Endodermal cell (in vitro differentiated cells): ENCODE measurements around the gene C1orf35. TPM values are rescaled to one million over a fixed set of nuclear protein-coding genes. Genes with fewer than 3 reads are reported as not detected.

ENCODE experiments used
- DNase-seq: peaks from one replicate; pipeline ENCODE4 v3.0.0-alpha.2; 2017
- H3K27ac ChIP-seq: 2 replicates; pipeline ENCODE4 v1.5.1; 2013; ENCODE audit warnings: mild to moderate bottlenecking, low read depth, low read length, moderate library complexity
- H3K27me3 ChIP-seq: 2 replicates; pipeline ENCODE4 v1.6.1; 2013; ENCODE audit warnings: mild to moderate bottlenecking, low read length, moderate library complexity; ENCODE audit not compliant: insufficient read depth, control insufficient read depth, poor library complexity, severe bottlenecking
- H3K36me3 ChIP-seq: 2 replicates; pipeline ENCODE4 v1.7.0; 2013; ENCODE audit warnings: mild to moderate bottlenecking, low read length, moderate library complexity; ENCODE audit not compliant: control insufficient read depth, insufficient read depth
- H3K4me1 ChIP-seq: one replicate; pipeline ENCODE4 v1.7.0; 2013; ENCODE audit warnings: low read length; ENCODE audit not compliant: control insufficient read depth, insufficient read depth
- H3K4me3 ChIP-seq: 2 replicates; pipeline ENCODE4 v1.5.1; 2013; ENCODE audit warnings: mild to moderate bottlenecking, low read length, moderate library complexity
- H3K9ac ChIP-seq: 2 replicates; pipeline ENCODE4 v1.6.1; 2013; ENCODE audit warnings: mild to moderate bottlenecking, low read length, moderate library complexity; ENCODE audit not compliant: poor library complexity, severe bottlenecking; ENCODE audit errors: extremely low read depth
- H3K9me3 ChIP-seq: 2 replicates; pipeline ENCODE4 v1.6.1; 2013; ENCODE audit warnings: mild to moderate bottlenecking, low read length, moderate library complexity; ENCODE audit not compliant: control insufficient read depth
- H3K27ac Mint-ChIP-seq: 2 replicates; pipeline ENCODE4 v1.8.0; 2020; ENCODE audit warnings: mixed read lengths
- H3K27me3 Mint-ChIP-seq: 2 replicates; pipeline ENCODE4 v1.8.0; 2021; ENCODE audit warnings: mild to moderate bottlenecking, mixed read lengths; ENCODE audit not compliant: insufficient read depth
- H3K36me3 Mint-ChIP-seq: 2 replicates; pipeline ENCODE4 v1.8.0; 2020; ENCODE audit warnings: low read depth, mixed read lengths
- H3K4me1 Mint-ChIP-seq: 2 replicates; pipeline ENCODE4 v1.8.0; 2020; ENCODE audit warnings: mixed read lengths
- H3K4me3 Mint-ChIP-seq: 2 replicates; pipeline ENCODE4 v1.8.0; 2020; ENCODE audit warnings: mild to moderate bottlenecking, moderate library complexity, mixed read lengths
- H3K9me3 Mint-ChIP-seq: 2 replicates; pipeline ENCODE4 v1.8.0; 2020; ENCODE audit warnings: mild to moderate bottlenecking, mixed read lengths
- WGBS, 2 experiments: methylation state at CpG; one replicate each; pipeline versions ENCODE4 v1.1.5 to v1.1.7; 2013; ENCODE audit warnings: missing lambda C conversion rate in 2 of 2, mixed read lengths in 1 of 2; ENCODE audit not compliant: insufficient coverage in 1 of 2, insufficient read length in 1 of 2; 5-methylcytosine and 5-hydroxymethylcytosine counted together
- total RNA-seq, 2 donors: library from RNA; stranded (reverse); fragmentation: NEBNext Ultra II Directional in 1 of 2; extraction: Animal tissue kit (Norgen Biotek cat#: 25700) in 1 of 2; gene quantifications; 2 replicates in 1 of 2; 3 replicates in 1 of 2; pipeline ENCODE4 v1.2.1, GENCODE V29; 2021
- TF ChIP-seq, protein P1 (sequence below): fragments of 200-600 bp; sonication (generic); conservative IDR thresholded peaks from 2 replicates; pipeline ENCODE4 v1.5.0; 2021; ENCODE audit warnings: antibody characterized with exemption, mild to moderate bottlenecking

Gene C1orf35
- total RNA-seq, 2 donors from 2014 or later: 31.6 to 34.0 TPM

DNA sequence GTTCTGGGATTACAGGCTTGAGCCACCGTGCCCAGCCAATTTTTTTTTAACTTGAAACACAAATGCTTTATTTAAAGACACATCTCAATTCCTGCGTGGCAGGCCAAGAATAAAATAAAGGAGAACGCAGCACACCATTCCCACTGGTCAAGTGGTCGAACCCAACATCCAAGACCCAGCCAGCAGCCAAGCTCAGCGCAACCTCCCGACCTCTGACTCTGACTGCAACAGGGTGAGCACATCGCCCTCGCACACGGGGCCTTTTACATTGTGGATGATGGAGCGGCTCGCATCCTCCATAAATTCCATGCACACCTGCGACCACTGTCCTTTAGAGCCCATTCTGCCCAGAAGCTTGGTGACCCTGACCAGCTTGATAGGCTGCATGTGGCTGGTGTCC, 31.5 kb upstream of the C1orf35 start:
- H3K9ac ChIP-seq: no peak overlapping the region
- peaks cover 73% of the 10 kb centered on the region for H3K27me3 Mint-ChIP-seq
- TF ChIP-seq, protein P1, sequence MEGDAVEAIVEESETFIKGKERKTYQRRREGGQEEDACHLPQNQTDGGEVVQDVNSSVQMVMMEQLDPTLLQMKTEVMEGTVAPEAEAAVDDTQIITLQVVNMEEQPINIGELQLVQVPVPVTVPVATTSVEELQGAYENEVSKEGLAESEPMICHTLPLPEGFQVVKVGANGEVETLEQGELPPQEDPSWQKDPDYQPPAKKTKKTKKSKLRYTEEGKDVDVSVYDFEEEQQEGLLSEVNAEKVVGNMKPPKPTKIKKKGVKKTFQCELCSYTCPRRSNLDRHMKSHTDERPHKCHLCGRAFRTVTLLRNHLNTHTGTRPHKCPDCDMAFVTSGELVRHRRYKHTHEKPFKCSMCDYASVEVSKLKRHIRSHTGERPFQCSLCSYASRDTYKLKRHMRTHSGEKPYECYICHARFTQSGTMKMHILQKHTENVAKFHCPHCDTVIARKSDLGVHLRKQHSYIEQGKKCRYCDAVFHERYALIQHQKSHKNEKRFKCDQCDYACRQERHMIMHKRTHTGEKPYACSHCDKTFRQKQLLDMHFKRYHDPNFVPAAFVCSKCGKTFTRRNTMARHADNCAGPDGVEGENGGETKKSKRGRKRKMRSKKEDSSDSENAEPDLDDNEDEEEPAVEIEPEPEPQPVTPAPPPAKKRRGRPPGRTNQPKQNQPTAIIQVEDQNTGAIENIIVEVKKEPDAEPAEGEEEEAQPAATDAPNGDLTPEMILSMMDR: no peak
- H3K27me3 ChIP-seq: peaks cover 61% of the 10 kb centered on the region
- H3K4me1 Mint-ChIP-seq: peaks cover 9% of the 10 kb centered on the region
- H3K4me3 Mint-ChIP-seq: no peak overlapping the region
- no peak for DNase-seq
- H3K27ac Mint-ChIP-seq: no peak overlapping the region
- no peaks in the 10 kb centered on the region for H3K36me3 Mint-ChIP-seq
- WGBS, 2 experiments: 88 to 90% methylated on average over 9 to 12 of the region's 12 CpGs
- H3K4me3 ChIP-seq: no peak overlapping the region
- no peaks in the 10 kb centered on the region for H3K9me3 Mint-ChIP-seq
- H3K9me3 ChIP-seq: no peaks in the 10 kb centered on the region
- H3K4me1 ChIP-seq: no peaks in the 10 kb centered on the region
- no peak overlapping the region for H3K27ac ChIP-seq
- no peaks in the 10 kb centered on the region for H3K36me3 ChIP-seq

DNA sequence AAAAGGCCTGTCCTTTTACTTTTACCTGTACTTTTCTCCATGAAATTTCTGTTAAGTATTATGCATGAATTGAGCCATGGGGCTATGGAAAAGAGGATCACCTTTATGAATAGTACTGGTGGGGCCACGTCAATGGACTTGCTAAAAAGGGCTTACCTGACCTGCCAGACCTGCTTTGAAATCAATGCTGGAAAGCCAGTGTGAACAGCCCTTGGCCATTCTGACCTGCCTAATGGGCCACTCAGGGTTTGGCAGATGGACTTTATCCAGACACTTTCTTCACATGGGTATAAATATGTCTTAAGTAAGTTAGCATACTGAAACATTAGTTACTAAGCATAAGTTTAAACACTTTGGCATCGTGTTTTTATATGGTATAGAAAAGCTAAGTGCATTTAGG, 28.6 kb upstream of the C1orf35 start:
- TF ChIP-seq, protein P1: no peak
- Mint-ChIP-seq H3K36me3 (no peaks in the 10 kb centered on the region), H3K9me3 (no peaks in the 10 kb centered on the region), H3K4me3 (peak overlapping the region; percentile 70), H3K27ac (no peak overlapping the region), H3K27me3 (peaks cover 67% of the 10 kb centered on the region), H3K4me1 (peaks cover 21% of the 10 kb centered on the region)
- Histone ChIP-seq H3K27me3 (peaks cover 40% of the 10 kb centered on the region), H3K9me3 (no peaks in the 10 kb centered on the region), H3K4me1 (peaks cover 2% of the 10 kb centered on the region), H3K27ac (no peak overlapping the region), H3K9ac (no peak overlapping the region), H3K36me3 (no peaks in the 10 kb centered on the region), H3K4me3 (peak overlapping the region; percentile 70)
- WGBS, 2 experiments: 73 to 84% methylated on average over 1 to 2 of the region's 2 CpGs
- no peak for DNase-seq

DNA sequence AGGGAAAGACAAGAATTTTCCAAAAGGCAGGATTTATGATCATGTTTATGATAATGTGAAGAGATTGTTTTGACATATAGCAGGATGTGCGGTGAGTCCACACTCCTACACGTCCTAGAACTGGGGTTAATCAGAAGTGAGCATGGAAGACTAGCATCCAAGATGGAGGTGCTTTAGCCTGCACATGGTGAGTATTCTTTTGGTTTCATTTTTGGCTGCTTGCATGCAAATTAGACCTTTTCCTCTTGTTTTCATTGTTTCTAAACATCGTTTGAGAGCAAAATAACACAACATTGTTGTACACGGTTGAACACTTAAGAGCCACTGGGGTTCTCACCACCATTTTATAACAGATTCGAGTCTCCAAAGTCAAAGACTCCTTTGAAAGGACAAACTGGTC, 22.1 kb upstream of the C1orf35 start:
- DNase-seq: no peak
- peaks cover 26% of the 10 kb centered on the region for H3K9me3 ChIP-seq
- TF ChIP-seq, protein P1: no peak
- peaks cover 26% of the 10 kb centered on the region for H3K4me1 ChIP-seq
- peaks cover 15% of the 10 kb centered on the region for H3K9me3 Mint-ChIP-seq
- H3K9ac ChIP-seq: no peak overlapping the region
- no peaks in the 10 kb centered on the region for H3K36me3 ChIP-seq
- no peaks in the 10 kb centered on the region for H3K36me3 Mint-ChIP-seq
- H3K27me3 ChIP-seq: no peaks in the 10 kb centered on the region
- no peak overlapping the region for H3K27ac Mint-ChIP-seq
- peaks cover 37% of the 10 kb centered on the region for H3K27me3 Mint-ChIP-seq
- no peak overlapping the region for H3K4me3 Mint-ChIP-seq
- H3K27ac ChIP-seq: no peak overlapping the region
- 88 to 90% methylated on average over 5 of the region's 5 CpGs for whole genome bisulfite sequencing, 2 experiments
- no peak overlapping the region for H3K4me3 ChIP-seq
- H3K4me1 Mint-ChIP-seq: peaks cover 45% of the 10 kb centered on the region
